Fibroblast of mammary gland (primary cell): ENCODE data around the gene C19orf38.
A peak's percentile ranks its signal among the peaks of the same experiment; 100 is the strongest.

Experiments
- DNase-seq: peaks from one replicate; pipeline ENCODE4 v3.0.0-alpha.2; 2010; ENCODE audit warnings: low read depth
- H3K4me3 ChIP-seq: 2 replicates; pipeline ENCODE4 v1.5.1; 2011; ENCODE audit warnings: low read depth, mild to moderate bottlenecking, low read length, moderate library complexity; ENCODE audit not compliant: control insufficient read depth
- TF ChIP-seq, protein P1 (sequence below): conservative IDR thresholded peaks from 2 replicates; pipeline ENCODE4 v1.5.1; 2011; ENCODE audit warnings: low read depth, low read length, inconsistent platforms; ENCODE audit not compliant: control insufficient read depth, insufficient read depth

C19orf38 gene

DNA sequence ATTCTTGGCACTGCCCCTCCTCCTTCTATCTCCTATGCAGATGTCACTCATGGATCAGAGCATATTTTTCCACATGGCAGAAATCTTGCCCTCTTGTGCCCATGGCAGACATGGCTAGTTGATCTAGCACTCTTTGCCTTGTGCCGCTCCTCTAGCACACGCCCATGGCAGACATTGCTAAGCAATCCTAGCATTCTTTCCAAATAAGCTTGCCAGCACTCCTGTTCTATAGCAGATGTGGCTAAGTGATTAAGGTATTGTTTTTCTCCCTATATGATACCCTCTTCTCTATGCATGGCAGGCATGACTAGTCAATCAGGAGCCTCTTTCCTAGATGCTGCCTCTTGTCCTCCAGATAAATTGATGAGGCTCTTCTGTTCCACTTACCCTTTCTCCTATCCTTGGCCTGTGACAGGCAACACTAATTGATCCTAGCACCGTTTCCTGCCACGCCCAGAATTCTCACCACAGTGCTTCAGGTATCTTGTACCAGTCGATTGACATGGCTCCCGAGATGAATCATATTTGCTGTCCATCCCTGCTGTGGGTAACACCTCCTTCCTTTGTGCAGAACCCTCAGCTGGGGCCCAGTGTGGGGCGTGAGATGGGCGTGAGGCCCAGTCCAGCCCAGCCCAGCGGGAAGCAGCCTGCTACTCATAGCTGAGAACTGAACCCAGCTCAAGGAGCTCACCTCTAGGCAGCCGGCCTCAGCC, 39.1 kb upstream of the C19orf38 start:
- peak; percentile 64 for DNase-seq
- TF ChIP-seq, protein P1, sequence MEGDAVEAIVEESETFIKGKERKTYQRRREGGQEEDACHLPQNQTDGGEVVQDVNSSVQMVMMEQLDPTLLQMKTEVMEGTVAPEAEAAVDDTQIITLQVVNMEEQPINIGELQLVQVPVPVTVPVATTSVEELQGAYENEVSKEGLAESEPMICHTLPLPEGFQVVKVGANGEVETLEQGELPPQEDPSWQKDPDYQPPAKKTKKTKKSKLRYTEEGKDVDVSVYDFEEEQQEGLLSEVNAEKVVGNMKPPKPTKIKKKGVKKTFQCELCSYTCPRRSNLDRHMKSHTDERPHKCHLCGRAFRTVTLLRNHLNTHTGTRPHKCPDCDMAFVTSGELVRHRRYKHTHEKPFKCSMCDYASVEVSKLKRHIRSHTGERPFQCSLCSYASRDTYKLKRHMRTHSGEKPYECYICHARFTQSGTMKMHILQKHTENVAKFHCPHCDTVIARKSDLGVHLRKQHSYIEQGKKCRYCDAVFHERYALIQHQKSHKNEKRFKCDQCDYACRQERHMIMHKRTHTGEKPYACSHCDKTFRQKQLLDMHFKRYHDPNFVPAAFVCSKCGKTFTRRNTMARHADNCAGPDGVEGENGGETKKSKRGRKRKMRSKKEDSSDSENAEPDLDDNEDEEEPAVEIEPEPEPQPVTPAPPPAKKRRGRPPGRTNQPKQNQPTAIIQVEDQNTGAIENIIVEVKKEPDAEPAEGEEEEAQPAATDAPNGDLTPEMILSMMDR, result no peak
- no peak overlapping the region for H3K4me3 ChIP-seq

DNA sequence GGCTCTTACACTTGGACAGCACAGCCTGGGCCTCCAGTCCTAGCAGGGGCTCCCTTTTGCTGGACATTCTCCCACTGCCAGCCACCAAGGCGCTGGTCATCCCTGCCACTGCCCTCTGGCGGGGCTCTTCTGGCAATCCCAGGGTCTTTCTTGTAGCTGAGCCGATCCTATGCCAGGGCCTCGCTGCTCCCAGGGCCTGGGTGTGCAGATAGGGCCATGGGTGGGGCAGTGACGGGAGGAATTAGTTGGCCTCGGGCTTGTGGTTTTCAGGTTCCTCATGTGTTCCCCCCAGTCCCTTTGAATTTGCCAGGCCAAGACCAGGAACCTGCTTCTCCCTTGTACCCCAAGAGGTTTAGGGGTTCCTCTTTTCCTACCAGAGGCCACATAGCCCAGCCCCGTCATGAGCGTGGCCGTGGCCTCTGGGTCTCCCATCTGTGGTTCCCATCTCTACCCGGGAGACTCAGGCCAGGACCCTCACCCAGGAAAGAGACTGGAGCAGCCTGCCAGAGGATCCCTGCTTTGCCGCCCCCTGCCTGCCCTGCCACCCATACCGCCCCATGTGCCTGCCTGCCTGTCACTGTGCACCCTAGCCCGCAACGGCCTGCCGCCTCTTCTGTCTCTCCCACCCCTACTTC, 38.4 kb upstream of the C19orf38 start:
- DNase-seq, result no peak
- no peak overlapping the region for H3K4me3 ChIP-seq
- TF ChIP-seq, protein P1, result no peak

DNA sequence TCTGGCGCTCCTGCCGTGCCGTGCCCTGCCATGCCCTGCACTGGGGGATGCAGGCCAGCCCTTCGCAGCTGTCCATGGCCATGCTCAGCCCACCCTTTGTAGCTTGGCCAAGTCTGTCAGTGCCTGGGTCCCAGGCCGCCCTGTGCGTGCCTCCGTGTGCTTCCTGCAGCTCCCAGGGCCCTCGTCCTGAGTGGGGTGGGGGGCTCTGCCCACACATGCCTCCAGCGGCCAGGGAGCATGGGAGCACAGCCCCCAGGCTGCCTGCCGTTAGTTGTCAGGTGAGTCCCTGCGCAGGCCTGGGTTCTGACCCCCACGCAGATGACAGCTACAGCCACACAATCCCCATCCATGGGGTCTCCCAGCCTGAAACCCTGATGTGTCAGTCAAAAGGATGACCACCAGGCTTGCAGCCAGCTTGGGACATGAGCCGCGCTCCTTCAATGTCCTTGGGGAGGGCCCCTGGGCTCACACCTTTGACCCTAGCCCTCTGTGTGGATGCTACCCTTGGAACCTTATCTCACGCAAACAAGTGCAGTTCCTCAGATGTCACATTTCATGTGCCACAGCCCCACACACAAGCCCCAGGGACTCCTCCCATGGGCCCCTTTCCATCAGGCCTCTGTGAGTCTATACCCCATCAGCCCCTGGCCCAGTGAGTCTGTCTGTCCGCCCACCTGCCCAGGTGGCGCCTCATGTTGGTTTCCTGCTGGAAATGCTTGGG, 36.7 kb upstream of the C19orf38 start:
- DNase-seq, result no peak
- H3K4me3 ChIP-seq, result no peak overlapping the region
- TF ChIP-seq, protein P1, result no peak

DNA sequence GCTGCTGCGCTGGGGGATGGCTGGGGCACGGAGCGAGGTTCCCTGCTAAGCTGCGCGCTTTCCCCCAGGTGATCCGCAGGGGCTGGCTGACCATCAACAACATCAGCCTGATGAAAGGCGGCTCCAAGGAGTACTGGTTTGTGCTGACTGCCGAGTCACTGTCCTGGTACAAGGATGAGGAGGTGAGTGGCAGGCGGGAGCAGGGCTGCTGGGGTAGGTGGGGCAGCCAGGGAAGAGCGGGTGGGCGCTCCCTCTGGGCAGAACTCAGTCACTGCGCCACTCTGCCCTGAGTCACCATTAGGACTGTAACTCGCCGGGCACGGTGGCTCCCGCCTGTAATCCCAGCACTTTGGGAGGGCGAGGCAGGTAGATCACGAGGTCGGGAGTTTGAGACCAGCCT, 36.0 kb upstream of the C19orf38 start:
- no peak overlapping the region for H3K4me3 ChIP-seq
- TF ChIP-seq, protein P1, result no peak
- DNase-seq, result no peak

DNA sequence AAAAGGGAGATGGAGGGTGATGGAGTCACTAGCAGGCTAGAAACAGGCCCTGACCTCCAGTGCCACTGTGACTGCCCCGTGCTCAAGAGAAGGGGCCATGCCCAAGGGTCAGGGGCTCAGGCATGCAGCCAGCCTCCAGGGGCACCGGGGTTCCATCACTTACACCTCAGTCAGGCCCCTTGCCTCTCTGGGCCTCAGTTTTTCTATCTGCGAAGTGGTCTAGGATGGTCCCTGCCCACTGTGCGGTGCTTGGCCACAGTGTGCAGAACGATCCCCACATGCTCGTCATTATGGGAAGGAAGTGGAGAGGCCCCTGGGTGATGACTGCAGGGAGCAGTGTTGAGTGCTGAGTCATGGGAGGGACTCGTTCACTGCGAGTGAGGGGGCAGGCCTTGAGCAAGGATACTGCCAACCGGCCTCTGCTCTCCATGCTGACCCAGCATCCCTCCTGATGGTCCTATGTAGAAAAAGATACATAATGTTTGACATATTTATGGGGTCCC, 35.3 kb upstream of the C19orf38 start:
- peak; percentile 97 for DNase-seq
- no peak overlapping the region for H3K4me3 ChIP-seq

DNA sequence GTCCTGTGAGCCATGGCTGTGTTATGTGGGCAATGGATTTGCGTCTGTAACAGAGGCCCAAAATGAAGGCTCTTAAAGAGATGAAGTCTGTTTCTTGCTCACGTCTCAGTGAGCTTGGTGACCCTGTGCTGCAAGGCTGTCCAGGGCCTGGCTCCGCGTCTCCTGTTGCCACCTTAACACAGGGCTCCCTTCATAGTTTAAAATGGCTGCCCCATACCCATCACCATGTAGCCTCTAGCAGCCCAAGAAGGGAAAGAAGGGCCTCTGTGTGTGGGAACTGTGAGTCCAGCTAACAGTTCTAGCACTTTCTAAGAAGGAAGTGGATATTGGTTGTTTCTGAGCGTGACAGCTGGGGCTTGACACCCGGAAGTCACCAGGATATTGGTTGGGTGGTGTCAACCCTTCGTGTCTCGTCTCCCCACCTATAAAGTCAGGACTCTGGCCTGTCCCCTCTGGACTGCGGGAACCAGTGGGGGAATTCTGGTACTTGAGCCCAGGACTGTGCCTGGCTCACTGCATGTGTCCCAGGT, 33.1 kb upstream of the C19orf38 start:
- H3K4me3 ChIP-seq, result peak overlapping the region; percentile 92
- TF ChIP-seq, protein P1, result no peak
- DNase-seq, result no peak

More for the DNA sequence above, 35.3 kb upstream of the C19orf38 start:
- TF ChIP-seq, protein P1, result no peak
